HepG2 (cell line): ENCODE results near the gene TEKT3. TPM values are rescaled to one million over a fixed set of nuclear protein-coding genes. Genes with fewer than 3 reads are reported as not detected.
A peak's percentile ranks its signal among the peaks of the same experiment; 100 is the strongest.

Experiments
- ATF7-NPFF ChIP-seq: sonication (generic); formaldehyde crosslinking; IDR thresholded peaks from 2 replicates; pipeline ENCODE4 v1.8.1; 2023; ENCODE audit warnings: mild to moderate bottlenecking, low read depth, missing genetic modification reagents, moderate library complexity
- CEBPG ChIP-seq: IDR thresholded peaks from 2 replicates; pipeline ENCODE4 v1.6.1; 2016
- CENPBD1 ChIP-seq: sonication (generic); formaldehyde crosslinking; IDR thresholded peaks from 2 replicates; pipeline ENCODE4 v1.8.0; 2022; ENCODE audit warnings: missing genetic modification reagents, low read depth, mild to moderate bottlenecking, borderline replicate concordance
- IKZF4 ChIP-seq: sonication (generic); formaldehyde crosslinking; IDR thresholded peaks from 2 replicates; pipeline ENCODE4 v1.5.1; 2020; ENCODE audit warnings: borderline replicate concordance, mild to moderate bottlenecking, low read depth, missing genetic modification reagents; ENCODE audit errors: not compliant biosample characterization
- MLXIP ChIP-seq: sonication (generic); formaldehyde crosslinking; IDR thresholded peaks from 2 replicates; pipeline ENCODE4 v1.9.0; 2021; ENCODE audit warnings: missing genetic modification reagents, borderline replicate concordance
- RARG ChIP-seq: sonication (generic); formaldehyde crosslinking; IDR thresholded peaks from 2 replicates; pipeline ENCODE4 v1.4.0; 2020; ENCODE audit warnings: low read depth, mild to moderate bottlenecking, missing genetic modification reagents
- THRA ChIP-seq: sonication (generic); formaldehyde crosslinking; IDR thresholded peaks from 2 replicates; pipeline ENCODE4 v1.4.0; 2020; ENCODE audit warnings: missing genetic modification reagents, borderline replicate concordance
- ZFX ChIP-seq: sonication (generic); formaldehyde crosslinking; IDR thresholded peaks from 2 replicates; pipeline ENCODE4 v1.4.0; 2020; ENCODE audit warnings: mild to moderate bottlenecking, low read depth, missing genetic modification reagents, moderate library complexity
- ZNF256 ChIP-seq: sonication (generic); formaldehyde crosslinking; conservative IDR thresholded peaks from 2 replicates; pipeline ENCODE4 v1.4.0; 2020; ENCODE audit warnings: missing genetic modification reagents
- ZNF432 ChIP-seq: sonication (generic); formaldehyde crosslinking; IDR thresholded peaks from 2 replicates; pipeline ENCODE4 v1.5.0; 2020; ENCODE audit warnings: missing genetic modification reagents, mild to moderate bottlenecking, borderline replicate concordance
- ZNF496 ChIP-seq: sonication (generic); formaldehyde crosslinking; IDR thresholded peaks from 2 replicates; pipeline ENCODE4 v1.8.1; 2023; ENCODE audit warnings: mild to moderate bottlenecking, moderate library complexity, missing genetic modification reagents; ENCODE audit not compliant: insufficient replicate concordance
- ZNF674 ChIP-seq: sonication (generic); formaldehyde crosslinking; IDR thresholded peaks from 2 replicates; pipeline ENCODE4 v1.5.0; 2020; ENCODE audit warnings: low read depth, mild to moderate bottlenecking, missing genetic modification reagents
- ZNF691 ChIP-seq: sonication (generic); formaldehyde crosslinking; IDR thresholded peaks from 2 replicates; pipeline ENCODE4 v1.4.0; 2020; ENCODE audit warnings: missing genetic modification reagents, low read depth, mild to moderate bottlenecking, borderline replicate concordance
- ZNF704 ChIP-seq: sonication (generic); formaldehyde crosslinking; IDR thresholded peaks from 2 replicates; pipeline ENCODE4 v1.8.1; 2023; ENCODE audit warnings: mild to moderate bottlenecking, inconsistent platforms, moderate library complexity, missing genetic modification reagents, borderline replicate concordance
- ZNF740 ChIP-seq: sonication (generic); formaldehyde crosslinking; IDR thresholded peaks from 2 replicates; pipeline ENCODE4 v1.4.0; 2020; ENCODE audit warnings: missing genetic modification reagents
- ZNF747 ChIP-seq: sonication (generic); formaldehyde crosslinking; IDR thresholded peaks from 2 replicates; pipeline ENCODE4 v1.8.1; 2023; ENCODE audit warnings: missing genetic modification reagents, mild to moderate bottlenecking, borderline replicate concordance
- ZNF768 ChIP-seq: sonication (generic); formaldehyde crosslinking; IDR thresholded peaks from 2 replicates; pipeline ENCODE4 v1.4.0; 2020; ENCODE audit warnings: missing genetic modification reagents
- ZUFSP ChIP-seq: sonication (generic); formaldehyde crosslinking; IDR thresholded peaks from 2 replicates; pipeline ENCODE4 v1.9.0; 2021; ENCODE audit warnings: missing genetic modification reagents, mild to moderate bottlenecking, borderline replicate concordance
- polyA plus RNA-seq, 8 experiments: library from polyadenylated mRNA; depleted of rRNA in 3 of 8; stranded (reverse) in 7 of 8; unstranded in 1 of 8; fragments of >200 nt; fragmentation: Illumina TruSeq in 4 of 8; extraction: Trizol in 4 of 8; gene quantifications; 2 replicates each; pipeline versions ENCODE4 v1.2.1 to v1.2.3, GENCODE V29; 2011 to 2016; ENCODE audit warnings: low read depth in 4 of 8, missing spikeins in 1 of 8, mixed read lengths in 1 of 8; ENCODE audit not compliant: insufficient read depth in 1 of 8
- total RNA-seq, 5 experiments: library from RNA; depleted of rRNA; stranded (reverse); fragments of >200 nt; fragmentation: Illumina TruSeq; extraction: Trizol; gene quantifications; 2 replicates each; pipeline ENCODE4 v1.2.3, GENCODE V29; 2016; ENCODE audit warnings: low read depth in 1 of 5

Gene TEKT3
- total and polyA plus RNA-seq, 2 of the 13 experiments (the other 11 are each of a cell fraction or from before 2014, with no cell fraction given) = 0.58 to 0.82 TPM

- TF ChIP-seq ZUFSP (CRISPR knock-in tag) = no peak
- peak; percentile 38; the same call in 1 of the 2 replicates for TF ChIP-seq ZNF768
- no peak for TF ChIP-seq ZNF496 (CRISPR knock-in tag)
- TF ChIP-seq CEBPG (CRISPR knock-in tag) = no peak
- TF ChIP-seq ZNF432 (CRISPR knock-in tag) = no peak
- TF ChIP-seq MLXIP = no peak
- TF ChIP-seq RARG = no peak
- TF ChIP-seq CENPBD1 (CRISPR knock-in tag) = no peak
- peak; percentile 95 for TF ChIP-seq ZFX (CRISPR knock-in tag)
- no peak for TF ChIP-seq ZNF256 (CRISPR knock-in tag)
- TF ChIP-seq ZNF740 (CRISPR knock-in tag) = no peak
- TF ChIP-seq ZNF691 (CRISPR knock-in tag) = no peak; the same call in 1 of the 2 replicates
- no peak for TF ChIP-seq ZNF747 (CRISPR knock-in tag)
- TF ChIP-seq ATF7-NPFF (CRISPR knock-in tag) = no peak; the same call in 1 of the 2 replicates
- peak; percentile 80 for TF ChIP-seq IKZF4 (CRISPR knock-in tag)
- no peak for TF ChIP-seq ZNF674 (CRISPR knock-in tag)
- no peak for TF ChIP-seq THRA (CRISPR knock-in tag)
- no peak for TF ChIP-seq ZNF704 (CRISPR knock-in tag)
Observed at GRCh38 chr17:15260376-15261257, 80.8 kb downstream of the TEKT3 start (continued).
